ENCODE data around the gene ADAMTS20. TPM values are rescaled to one million over a fixed set of nuclear protein-coding genes. Genes with fewer than 3 reads are reported as not detected.
A peak's percentile ranks its signal among the peaks of the same experiment; 100 is the strongest.
"Not testable (repeated sequence)": the region's sequence is repeated elsewhere in the genome, so short reads cannot be mapped to it uniquely, and the experiment has no call there.

Gene ADAMTS20
- not detected in 2 replicates for total RNA-seq

GRCh38 chr12:43551971-43552559 lies at the start of gene ADAMTS20:
Gene ADAMTS20 (minus strand): TSS chr12:43552203. CDS start chr12:43551921, 282 bp downstream.
- DNase-seq (ENCODE audit: low read depth), result no peak

- DNase-seq (ENCODE audit: low read depth), result no peak
Measured at GRCh38 chr12:43599708-43600107, 47.7 kb upstream of the ADAMTS20 start.

- DNase-seq (ENCODE audit: low read depth), result no peak
Measured at GRCh38 chr12:43599066-43599465, 47.1 kb upstream of the ADAMTS20 start.

- DNase-seq (ENCODE audit: low read depth), result no peak
Measured at GRCh38 chr12:43590307-43590706, 38.3 kb upstream of the ADAMTS20 start.

- DNase-seq (ENCODE audit: low read depth), result no peak
Measured at GRCh38 chr12:43586646-43587245, 34.7 kb upstream of the ADAMTS20 start.

- no peak for DNase-seq (ENCODE audit: low read depth)
Measured at GRCh38 chr12:43585676-43586075, 33.7 kb upstream of the ADAMTS20 start.

- DNase-seq (ENCODE audit: low read depth), result no peak
Measured at GRCh38 chr12:43580601-43581000, 28.6 kb upstream of the ADAMTS20 start.

- peak; percentile 9 for DNase-seq (ENCODE audit: low read depth)
Measured at GRCh38 chr12:43579206-43579605, 27.2 kb upstream of the ADAMTS20 start.

- no peak for DNase-seq (ENCODE audit: low read depth)
Measured at GRCh38 chr12:43578782-43579181, 26.8 kb upstream of the ADAMTS20 start.

- DNase-seq (ENCODE audit: low read depth), result no peak
Measured at GRCh38 chr12:43577381-43577780, 25.4 kb upstream of the ADAMTS20 start.

- DNase-seq (ENCODE audit: low read depth), result no peak
Measured at GRCh38 chr12:43576162-43576561, 24.2 kb upstream of the ADAMTS20 start.

- DNase-seq (ENCODE audit: low read depth), result no peak
Measured at GRCh38 chr12:43571885-43572284, 19.9 kb upstream of the ADAMTS20 start.

GRCh38 chr12:43556057-43556456 lies 4.1 kb upstream of the ADAMTS20 start:
- no peak for DNase-seq (ENCODE audit: low read depth)

- no peak for DNase-seq (ENCODE audit: low read depth)
Measured at GRCh38 chr12:43551279-43551970, 578 bp downstream of the ADAMTS20 start.

GRCh38 chr12:43550831-43551271 lies 1.2 kb downstream of the ADAMTS20 start:
- no peak for DNase-seq (ENCODE audit: low read depth)

GRCh38 chr12:43544703-43545102 lies 7.3 kb downstream of the ADAMTS20 start:
- DNase-seq (ENCODE audit: low read depth), result no peak

- no peak for DNase-seq (ENCODE audit: low read depth)
Measured at GRCh38 chr12:43540470-43540869, 11.5 kb downstream of the ADAMTS20 start.

GRCh38 chr12:43537675-43538074 lies 14.3 kb downstream of the ADAMTS20 start:
- not testable (repeated sequence) for DNase-seq (ENCODE audit: low read depth)

- DNase-seq (ENCODE audit: low read depth), result no peak
Measured at GRCh38 chr12:43516045-43516444, 36.0 kb downstream of the ADAMTS20 start.

GRCh38 chr12:43501703-43502102 lies 50.3 kb downstream of the ADAMTS20 start:
- peak; percentile 36 for DNase-seq (ENCODE audit: low read depth)

- DNase-seq (ENCODE audit: low read depth), result no peak
Measured at GRCh38 chr12:43493261-43493797, 58.7 kb downstream of the ADAMTS20 start.

GRCh38 chr12:43482311-43483085 lies 69.5 kb downstream of the ADAMTS20 start:
- DNase-seq (ENCODE audit: low read depth), result no peak

Data from renal cortical epithelial cell (primary cell).